GM12865 (cell line): ENCODE results near the gene CDAN1.
"Not testable (repeated sequence)": the region's sequence is repeated elsewhere in the genome, so short reads cannot be mapped to it uniquely, and the experiment has no call there.

Experiments used
- DNase-seq: peaks from one replicate; pipeline ENCODE4 v3.0.0; 2010; ENCODE audit warnings: low read depth
- H3K4me3 ChIP-seq: 2 replicates; pipeline ENCODE4 v1.5.1; 2011; ENCODE audit warnings: mild to moderate bottlenecking, low read depth, low read length, control low read depth
- TF ChIP-seq, protein P1 (sequence below): IDR thresholded peaks from 2 replicates; pipeline ENCODE4 v1.5.1; 2011; ENCODE audit warnings: low read length, control low read depth, low read depth, inconsistent platforms; ENCODE audit not compliant: insufficient read depth; ENCODE audit errors: missing control alignments

Gene CDAN1

DNA sequence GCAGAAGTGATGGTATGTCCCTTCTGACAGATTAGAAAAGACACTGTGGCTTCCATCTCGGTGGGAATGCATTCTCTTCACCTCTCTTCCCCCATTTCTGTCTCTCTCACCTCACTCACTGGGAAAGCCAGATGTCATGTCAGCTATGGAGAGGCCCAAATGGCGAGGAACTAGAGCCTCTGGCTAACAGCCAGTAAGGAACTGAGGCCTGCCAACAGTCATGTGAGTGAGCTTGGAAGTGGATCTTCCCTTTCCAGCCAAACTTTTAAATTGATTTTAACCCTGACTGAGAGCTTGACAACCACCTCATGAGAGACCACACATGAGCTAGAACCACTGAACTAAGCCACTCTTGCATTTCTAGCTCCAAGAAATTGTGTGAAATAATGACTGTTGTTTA, 35.2 kb upstream of the CDAN1 start:
- H3K4me3 ChIP-seq: no peak overlapping the region
- TF ChIP-seq, protein P1, sequence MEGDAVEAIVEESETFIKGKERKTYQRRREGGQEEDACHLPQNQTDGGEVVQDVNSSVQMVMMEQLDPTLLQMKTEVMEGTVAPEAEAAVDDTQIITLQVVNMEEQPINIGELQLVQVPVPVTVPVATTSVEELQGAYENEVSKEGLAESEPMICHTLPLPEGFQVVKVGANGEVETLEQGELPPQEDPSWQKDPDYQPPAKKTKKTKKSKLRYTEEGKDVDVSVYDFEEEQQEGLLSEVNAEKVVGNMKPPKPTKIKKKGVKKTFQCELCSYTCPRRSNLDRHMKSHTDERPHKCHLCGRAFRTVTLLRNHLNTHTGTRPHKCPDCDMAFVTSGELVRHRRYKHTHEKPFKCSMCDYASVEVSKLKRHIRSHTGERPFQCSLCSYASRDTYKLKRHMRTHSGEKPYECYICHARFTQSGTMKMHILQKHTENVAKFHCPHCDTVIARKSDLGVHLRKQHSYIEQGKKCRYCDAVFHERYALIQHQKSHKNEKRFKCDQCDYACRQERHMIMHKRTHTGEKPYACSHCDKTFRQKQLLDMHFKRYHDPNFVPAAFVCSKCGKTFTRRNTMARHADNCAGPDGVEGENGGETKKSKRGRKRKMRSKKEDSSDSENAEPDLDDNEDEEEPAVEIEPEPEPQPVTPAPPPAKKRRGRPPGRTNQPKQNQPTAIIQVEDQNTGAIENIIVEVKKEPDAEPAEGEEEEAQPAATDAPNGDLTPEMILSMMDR: no peak
- no peak for DNase-seq

DNA sequence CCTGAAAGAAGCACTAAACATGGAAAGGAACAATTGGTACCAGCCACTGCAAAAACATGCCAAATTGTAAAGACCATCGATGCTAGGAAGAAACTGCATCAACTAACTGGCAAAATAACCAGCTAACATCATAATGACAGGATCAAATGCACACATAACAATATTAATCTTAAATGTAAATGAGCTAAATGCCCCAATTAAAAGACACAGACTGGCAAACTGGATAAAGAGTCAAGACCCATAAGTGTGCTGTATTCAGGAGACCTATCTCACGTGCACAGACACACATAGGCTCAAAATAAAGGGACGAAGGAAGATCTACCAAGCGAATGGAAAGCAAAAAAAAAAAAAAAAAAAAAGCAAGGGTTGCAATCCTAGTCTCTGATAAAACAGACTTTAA, 29.2 kb upstream of the CDAN1 start:
- H3K4me3 ChIP-seq: not testable (repeated sequence)

DNA sequence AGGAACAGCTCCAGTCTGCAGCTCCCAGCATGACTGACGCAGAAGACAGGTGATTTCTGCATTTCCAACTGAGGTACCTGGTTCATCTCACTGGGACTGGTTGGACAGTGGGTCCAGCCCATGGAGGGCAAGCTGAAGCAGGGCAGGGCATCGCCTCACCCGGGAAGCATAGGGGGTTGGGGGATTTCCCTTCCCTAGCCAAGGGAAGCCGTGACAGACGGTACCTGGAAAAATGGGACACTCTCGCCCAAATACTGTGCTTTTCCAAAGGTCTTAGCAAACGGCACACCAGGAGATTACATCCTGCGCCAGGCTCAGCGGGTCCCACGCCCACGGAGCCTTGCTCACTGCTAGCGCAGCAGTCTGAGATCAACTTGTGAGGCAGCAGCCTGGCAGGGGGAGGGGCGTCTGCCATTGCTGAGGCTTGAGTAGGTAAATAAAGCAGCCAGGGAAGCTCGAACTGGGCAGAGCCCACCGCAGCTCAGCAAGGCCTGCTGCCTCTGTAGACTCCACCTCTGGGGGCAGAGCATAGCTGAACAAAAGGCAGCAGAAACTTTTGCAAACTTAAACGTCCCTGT, 27.3 kb upstream of the CDAN1 start:
- DNase-seq, H3K4me3 ChIP-seq: not testable (repeated sequence)

More for the DNA sequence above, 29.2 kb upstream of the CDAN1 start:
- DNase-seq: not testable (repeated sequence)

DNA sequence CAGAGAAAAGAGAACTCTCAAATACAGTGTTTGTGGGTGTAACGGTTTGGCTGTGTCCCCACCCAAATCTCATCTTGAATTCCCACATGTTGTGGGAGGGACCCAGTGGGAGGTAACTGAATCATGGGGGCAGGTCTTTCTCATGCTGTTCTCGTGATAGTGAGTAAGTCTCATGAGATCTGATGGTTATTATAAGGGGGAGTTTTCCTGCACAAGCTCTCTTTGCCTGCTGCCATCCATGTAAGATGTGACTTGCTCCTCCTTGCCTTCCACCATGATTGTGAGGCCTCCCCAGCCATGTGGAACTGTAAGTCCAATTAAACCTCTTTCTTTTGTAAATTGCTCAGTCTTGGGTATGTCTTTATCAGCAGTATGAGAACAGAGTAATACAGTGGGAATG, 24.9 kb upstream of the CDAN1 start:
- DNase-seq, H3K4me3 ChIP-seq: not testable (repeated sequence)

DNA sequence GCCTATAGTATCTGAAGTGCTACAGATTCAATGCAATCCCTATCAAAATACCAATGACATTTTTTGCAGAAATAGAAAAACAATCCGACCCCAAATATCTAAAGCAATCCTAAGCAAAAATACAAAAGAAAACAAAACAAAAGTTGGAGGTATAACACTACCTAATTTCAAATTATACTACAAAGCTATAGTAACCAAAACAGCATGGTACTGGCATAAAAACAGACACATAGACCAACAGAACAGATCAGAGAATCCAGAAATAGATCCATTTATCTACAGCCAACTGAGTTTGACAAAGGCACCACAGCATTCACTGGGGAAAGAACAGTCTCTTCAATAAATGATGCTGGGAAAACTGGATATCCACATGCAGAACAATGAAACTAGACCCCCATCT, 23.8 kb upstream of the CDAN1 start:
- H3K4me3 ChIP-seq: no peak overlapping the region
- TF ChIP-seq, protein P1: no peak
- DNase-seq: no peak

DNA sequence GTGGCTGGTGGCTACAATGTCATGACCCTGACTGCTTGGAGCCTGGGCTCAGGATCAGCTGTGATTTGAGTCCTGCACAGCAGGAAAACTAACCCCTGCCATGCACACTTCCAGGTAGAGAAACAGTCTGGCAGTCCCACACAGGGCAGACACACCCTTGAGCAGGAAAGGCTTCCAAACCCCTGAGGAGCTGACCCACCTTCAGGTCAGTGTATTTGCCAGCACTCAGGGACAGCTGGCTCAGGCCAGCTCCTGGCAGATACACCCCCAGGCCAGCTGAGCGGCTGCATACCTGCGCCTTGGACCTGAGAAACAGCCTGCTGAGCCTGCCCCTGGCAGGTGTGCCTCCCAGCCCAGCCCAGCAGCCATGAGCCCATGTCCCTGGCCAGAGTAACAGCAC, 22.2 kb upstream of the CDAN1 start:
- no peak for DNase-seq
- TF ChIP-seq, protein P1: no peak
- no peak overlapping the region for H3K4me3 ChIP-seq

DNA sequence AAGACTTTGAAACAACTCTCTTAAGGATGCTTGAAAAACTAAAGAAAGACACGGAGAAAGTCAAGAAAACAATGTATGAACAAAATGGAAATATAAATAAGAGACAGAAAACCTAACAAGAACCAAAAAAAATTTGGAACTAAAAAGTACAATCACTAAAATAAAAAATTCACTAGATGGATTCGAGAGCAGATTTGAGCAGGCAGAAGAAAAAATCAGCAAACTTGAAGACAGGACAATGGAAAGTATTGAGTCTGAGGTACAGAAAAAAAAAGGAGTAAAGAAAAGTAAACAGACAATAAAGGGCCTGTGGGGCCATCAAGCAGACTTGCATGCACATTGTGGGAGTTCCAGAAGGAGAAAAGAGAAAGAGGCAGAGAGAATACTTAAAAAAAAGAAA, 13.4 kb upstream of the CDAN1 start:
- no peak for DNase-seq
- H3K4me3 ChIP-seq: no peak overlapping the region
- TF ChIP-seq, protein P1: no peak

DNA sequence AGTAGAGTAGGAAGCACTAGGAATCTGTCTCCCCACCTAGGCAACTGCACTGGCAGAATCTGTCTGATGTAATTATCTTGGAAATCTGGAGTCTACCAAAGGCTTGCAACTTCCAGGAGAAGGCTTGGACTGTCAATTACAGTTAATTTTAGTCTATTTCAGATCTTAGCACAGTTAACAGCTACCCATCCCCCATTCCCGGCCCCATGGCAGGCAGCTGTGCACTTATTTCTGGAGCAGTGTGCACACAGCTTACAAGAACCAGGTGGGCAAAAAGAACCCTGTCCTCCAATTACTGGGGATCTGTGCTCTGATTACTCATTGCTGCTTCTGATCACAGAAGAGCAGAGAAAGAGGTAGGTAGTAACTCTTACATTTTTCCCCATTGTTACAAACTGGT, 12.3 kb upstream of the CDAN1 start:
- DNase-seq: no peak
- no peak overlapping the region for H3K4me3 ChIP-seq
- TF ChIP-seq, protein P1: no peak

DNA sequence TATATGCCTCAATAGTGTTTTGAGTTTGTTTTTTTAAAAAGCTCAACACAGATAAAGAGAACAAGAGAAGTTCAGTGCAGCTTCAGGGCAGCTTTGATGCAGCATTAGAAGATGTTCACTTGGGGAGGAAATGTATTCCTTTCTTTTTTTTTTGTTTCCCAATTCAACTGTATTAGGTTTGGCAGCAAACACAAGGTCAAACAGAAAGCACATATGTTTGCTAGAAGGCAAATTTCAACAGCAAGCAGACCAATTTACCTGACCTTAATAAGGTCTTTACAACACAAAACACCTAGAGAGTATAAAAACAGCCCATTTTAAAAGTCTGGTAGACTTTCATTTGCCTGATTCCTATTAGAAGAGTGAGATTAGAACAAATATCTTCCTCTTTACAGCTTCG, 7.3 kb upstream of the CDAN1 start:
- DNase-seq: no peak
- TF ChIP-seq, protein P1: no peak
- H3K4me3 ChIP-seq: no peak overlapping the region
